Measurements from ENCODE around the gene PRSS53.

Gene PRSS53

DNA sequence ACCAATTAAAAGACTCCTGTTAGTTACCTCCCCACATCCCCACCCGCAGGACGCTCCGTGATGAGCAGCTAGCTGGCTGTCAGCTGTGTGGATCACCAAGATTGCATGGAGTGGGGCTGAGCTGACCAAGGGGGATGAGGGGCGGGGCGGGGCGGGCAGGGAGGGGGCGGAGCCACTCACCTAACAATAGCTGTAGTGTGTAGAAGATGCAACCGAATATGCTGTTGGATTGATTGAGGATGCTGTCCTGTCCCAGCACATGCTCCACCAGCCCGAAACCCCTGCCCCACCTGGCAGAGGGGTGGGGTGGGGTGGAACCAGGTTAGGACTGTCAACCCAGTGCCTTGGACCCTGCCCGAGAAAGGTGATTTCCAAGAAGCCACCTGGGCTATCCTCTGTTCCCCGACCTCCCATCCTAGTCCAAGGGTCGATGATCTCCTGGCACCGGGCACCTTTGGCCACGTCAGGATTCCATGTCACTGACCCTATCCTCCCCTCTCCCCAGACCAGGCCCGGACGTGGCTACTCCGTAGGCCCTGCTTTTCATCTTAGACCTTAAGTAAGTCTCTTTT lies 4.5 kb upstream of the PRSS53 start:
- no peak for DNase-seq (ENCODE audit: low read depth)

- DNase-seq (ENCODE audit: low read depth) = no peak
Observed at GRCh38 chr16:31092330-31092729, 3.6 kb upstream of the PRSS53 start.

DNA sequence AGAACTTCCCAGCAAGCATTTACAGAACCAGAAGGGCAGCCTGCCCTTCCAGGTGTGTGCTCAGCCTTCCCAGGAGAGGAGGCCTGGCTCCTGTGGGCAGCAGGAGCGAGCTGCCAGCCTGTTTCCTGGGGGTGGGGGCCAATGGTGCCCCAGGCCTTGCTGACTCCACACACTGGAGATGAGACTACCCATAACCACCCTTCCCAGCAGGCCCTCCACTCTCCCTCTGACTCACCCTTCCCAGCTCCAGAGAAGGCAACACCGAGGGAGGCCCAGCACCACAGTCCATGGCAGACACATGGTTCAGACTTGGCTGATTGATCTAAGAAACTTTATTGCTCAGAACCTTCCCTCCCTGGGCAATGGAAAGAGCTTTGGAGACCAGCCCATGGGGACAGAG lies 1.8 kb upstream of the PRSS53 start:
- DNase-seq (ENCODE audit: low read depth) = no peak

DNA sequence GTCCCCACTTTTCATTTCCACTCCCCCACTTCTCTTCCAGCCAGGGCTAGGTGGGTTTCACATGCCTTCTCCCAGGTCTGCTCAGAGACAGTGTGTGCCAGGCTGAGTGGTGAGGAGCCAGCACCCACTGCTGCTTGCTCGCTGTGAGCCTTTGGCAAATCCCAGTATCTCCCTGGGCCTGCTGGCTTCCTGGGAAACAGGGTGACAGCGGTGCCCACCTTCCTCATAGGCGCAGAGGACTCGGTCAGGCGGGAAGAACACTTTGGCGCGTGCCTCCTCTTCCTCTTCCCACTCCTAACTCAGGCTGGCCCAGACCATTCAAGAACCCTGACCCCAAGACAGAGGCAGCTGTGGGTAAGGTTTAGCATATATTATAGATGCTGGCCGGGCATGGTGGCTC lies 456 bp upstream of the PRSS53 start:
- DNase-seq (ENCODE audit: low read depth) = no peak

DNA sequence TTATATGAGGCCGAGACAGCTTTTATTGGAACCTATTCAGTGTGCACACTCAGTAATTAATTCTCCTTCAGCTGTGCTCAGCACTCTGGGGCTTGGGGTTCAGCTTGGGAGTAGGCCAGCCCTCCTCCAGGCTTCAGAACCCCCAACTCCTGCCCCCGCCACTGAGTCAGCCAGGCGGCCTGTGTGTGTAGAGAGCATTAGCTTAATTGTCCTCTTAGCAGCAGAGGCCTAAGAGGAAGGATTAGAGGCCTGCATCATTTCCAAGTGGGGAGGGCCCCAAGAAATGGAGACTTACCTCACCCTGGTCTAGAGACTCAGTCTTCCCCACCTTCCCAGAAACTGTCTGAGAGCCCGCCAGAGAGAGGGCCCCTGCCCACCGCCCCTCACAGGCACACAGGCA lies 772 bp downstream of the PRSS53 start:
- DNase-seq (ENCODE audit: low read depth) = no peak

- no peak for DNase-seq (ENCODE audit: low read depth)
Observed at GRCh38 chr16:31087481-31087880, 1.3 kb downstream of the PRSS53 start.

DNA sequence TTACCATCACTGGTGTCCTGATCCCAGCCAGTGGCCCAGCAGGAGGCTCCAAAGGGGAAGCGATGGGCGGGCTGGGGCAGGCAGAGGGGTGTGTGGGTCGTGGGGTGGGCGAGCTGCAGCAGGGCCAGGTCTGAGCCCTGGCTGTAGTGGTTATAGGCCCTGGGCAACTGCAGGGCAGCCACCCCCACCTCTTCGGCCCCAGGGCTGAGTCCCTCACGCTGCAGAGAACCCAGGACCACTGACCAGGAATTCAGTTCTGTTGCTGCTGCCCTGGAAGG lies 2.2 kb downstream of the PRSS53 start:
- no peak for DNase-seq (ENCODE audit: low read depth)

GRCh38 chr16:31085873-31086628 lies 2.7 kb downstream of the PRSS53 start:
- no peak for DNase-seq (ENCODE audit: low read depth)

GRCh38 chr16:31085411-31085810 lies 3.3 kb downstream of the PRSS53 start:
- DNase-seq (ENCODE audit: low read depth) = no peak

- no peak for DNase-seq (ENCODE audit: low read depth)
Observed at GRCh38 chr16:31084584-31085302, 4.0 kb downstream of the PRSS53 start.

DNA sequence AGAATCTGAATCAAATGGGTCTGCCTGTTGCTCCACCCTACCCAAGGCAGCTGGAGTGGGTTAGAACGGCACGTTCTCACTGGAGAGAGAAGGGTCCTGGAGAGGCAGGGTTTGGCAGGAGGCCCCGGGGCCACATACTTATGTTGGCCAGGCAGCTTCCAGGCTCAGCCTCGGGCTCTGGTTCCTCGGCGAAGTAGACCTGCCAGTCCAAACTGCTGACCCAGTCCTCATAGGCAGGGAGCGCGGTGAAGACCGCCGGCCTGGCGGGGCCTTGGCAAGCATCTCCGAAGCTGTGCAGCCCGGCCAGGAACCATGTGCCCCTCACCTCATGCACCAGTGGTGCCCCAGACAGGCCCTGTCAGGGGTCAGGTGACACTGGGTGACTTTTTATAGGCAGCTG lies 4.8 kb downstream of the PRSS53 start:
- no peak for DNase-seq (ENCODE audit: low read depth)

DNA sequence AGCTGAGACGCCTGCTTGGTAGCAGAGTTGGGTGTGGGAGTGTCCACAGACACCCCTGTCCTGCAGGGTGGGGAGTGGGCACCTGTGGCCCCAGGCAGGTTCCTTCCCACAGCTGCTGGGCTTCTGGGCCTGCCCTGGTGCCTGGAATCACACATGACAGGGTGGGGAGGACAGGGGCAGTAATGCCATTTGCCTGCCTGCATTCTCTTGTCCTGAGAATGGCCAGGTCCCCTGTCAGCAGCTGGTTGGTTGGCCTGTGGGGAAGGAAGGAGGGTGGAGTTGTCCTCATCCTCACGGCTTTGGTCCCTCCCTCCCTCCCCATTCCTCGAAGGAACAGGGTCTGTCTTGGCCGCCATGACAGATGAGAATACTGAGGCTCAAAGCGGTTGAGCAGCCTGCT lies 5.2 kb downstream of the PRSS53 start:
- DNase-seq (ENCODE audit: low read depth) = no peak

GRCh38 chr16:31083081-31083480 lies 5.7 kb downstream of the PRSS53 start:
- DNase-seq (ENCODE audit: low read depth) = no peak

GRCh38 chr16:31082368-31083045 lies 6.2 kb downstream of the PRSS53 start:
- no peak for DNase-seq (ENCODE audit: low read depth)

DNA sequence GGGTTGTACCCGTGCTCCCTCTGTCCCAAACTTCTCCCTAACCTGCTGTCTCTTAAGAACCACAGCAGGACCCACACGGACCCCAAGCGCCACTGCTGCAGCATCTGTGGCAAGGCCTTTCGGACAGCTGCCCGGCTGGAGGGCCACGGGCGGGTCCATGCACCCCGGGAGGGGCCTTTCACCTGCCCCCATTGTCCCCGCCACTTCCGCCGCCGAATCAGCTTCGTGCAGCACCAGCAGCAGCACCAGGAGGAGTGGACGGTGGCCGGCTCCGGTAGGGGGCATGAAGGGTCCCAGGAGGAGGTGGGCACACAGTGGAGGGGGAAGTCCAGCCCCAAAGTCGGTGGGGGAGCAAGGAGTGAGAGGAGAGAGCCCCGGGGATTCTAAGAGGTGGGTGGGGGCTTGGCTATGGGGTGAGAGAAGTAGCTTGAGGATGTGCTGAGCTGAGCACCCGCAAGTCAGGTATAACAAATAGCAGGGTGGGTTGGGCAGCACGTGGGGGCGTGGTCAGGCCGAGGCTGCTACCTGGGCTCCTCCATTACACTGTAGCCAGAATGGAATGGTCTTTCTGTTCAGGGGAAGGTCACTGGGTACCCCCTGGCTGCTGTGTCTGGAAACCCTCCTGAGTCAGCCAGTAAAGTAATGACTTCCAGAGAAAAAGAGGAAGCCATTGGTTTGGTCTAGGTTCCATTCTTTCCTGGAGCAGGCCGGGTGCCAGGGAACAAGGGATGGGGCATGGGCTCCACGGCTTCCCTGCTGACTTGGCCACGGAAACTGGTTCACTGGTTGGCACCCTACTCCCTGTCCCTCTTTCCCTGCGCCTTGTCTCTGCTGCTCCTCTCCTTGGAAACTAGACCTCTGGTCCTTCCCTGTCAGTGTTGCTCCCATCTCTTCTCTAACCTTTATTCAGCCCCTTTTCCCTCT lies 7.1 kb downstream of the PRSS53 start:
- no peak for DNase-seq (ENCODE audit: low read depth)

GRCh38 chr16:31080756-31081419 lies 7.9 kb downstream of the PRSS53 start:
- no peak for DNase-seq (ENCODE audit: low read depth)

DNA sequence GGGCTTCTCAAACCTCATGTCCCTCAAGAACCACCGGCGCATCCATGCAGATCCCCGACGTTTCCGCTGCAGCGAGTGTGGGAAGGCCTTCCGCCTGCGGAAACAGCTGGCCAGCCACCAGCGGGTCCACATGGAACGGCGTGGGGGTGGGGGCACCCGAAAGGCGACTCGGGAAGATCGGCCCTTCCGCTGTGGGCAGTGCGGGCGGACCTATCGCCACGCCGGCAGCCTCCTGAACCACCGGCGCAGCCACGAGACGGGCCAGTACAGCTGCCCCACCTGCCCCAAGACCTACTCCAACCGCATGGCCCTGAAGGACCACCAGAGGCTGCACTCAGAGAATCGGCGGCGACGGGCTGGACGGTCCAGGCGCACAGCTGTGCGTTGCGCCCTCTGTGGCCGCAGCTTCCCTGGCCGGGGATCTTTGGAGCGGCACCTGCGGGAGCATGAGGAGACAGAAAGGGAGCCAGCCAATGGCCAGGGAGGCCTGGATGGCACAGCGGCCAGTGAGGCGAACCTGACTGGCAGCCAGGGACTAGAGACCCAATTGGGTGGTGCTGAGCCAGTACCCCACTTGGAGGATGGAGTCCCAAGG lies 8.6 kb downstream of the PRSS53 start:
- DNase-seq (ENCODE audit: low read depth) = no peak

DNA sequence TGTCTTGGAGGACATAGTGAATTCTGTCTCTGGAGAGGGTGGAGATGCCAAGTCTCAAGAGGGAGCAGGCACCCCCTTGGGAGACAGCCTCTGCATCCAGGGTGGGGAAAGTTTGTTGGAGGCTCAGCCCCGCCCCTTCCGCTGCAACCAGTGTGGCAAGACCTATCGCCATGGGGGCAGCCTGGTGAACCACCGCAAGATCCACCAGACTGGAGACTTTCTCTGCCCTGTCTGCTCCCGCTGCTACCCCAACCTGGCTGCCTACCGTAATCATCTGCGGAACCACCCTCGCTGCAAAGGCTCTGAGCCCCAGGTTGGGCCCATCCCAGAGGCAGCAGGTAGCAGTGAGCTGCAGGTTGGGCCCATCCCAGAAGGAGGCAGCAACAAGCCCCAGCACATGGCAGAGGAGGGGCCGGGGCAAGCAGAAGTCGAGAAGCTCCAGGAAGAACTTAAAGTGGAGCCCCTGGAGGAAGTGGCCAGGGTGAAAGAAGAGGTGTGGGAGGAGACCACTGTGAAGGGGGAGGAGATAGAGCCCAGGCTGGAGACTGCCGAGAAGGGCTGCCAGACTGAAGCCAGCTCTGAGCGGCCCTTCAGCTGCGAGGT lies 9.3 kb downstream of the PRSS53 start:
- DNase-seq (ENCODE audit: low read depth) = no peak

DNA sequence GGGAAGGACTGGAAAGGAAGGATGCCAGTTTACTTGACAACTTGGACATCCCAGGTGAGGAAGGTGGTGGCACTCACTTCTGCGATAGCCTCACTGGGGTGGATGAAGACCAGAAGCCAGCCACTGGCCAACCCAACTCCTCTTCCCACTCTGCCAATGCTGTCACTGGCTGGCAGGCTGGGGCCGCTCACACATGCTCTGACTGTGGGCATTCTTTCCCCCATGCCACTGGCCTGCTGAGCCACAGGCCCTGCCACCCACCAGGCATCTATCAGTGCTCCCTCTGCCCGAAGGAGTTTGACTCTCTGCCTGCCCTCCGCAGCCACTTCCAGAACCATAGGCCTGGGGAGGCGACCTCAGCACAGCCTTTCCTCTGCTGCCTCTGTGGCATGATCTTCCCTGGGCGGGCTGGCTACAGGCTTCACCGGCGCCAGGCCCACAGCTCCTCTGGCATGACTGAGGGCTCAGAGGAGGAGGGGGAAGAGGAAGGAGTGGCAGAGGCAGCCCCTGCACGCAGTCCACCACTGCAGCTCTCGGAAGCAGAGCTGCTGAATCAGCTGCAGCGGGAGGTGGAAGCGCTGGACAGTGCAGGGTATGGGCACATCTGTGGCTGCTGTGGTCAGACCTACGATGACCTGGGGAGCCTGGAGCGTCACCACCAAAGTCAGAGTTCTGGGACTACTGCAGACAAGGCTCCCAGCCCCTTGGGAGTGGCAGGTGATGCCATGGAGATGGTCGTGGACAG lies 10.0 kb downstream of the PRSS53 start:
- no peak for DNase-seq (ENCODE audit: low read depth)
